Measurements from ENCODE around the gene CGNL1. TPM values are rescaled to one million over a fixed set of nuclear protein-coding genes. Genes with fewer than 3 reads are reported as not detected.

The CGNL1 gene
- total RNA-seq, 1 experiment from 2014 or later = 34.6 TPM

GRCh38 chr15:57424628-57425405, 48.5 kb downstream of the CGNL1 start:
- H4K5ac ChIP-seq (ENCODE audit: insufficient read length, low read depth, low read length) = no peak overlapping the region
- no peak overlapping the region for H3T11ph ChIP-seq (ENCODE audit: low read length)
- H3K79me2 ChIP-seq (ENCODE audit: insufficient read depth, low read length) = 0 out of 2 replicates have a peak, but pooled peaks cover 3% of the 10 kb centered on the region
- peak overlapping the region in 1 of 3 experiments; percentile 11; a peak in 1 of 7 replicates for H3K27ac Mint-ChIP-seq
- no peaks in the 10 kb centered on the region for H3K27me3 ChIP-seq (ENCODE audit: insufficient read depth, low read length)
- H3K4ac ChIP-seq (ENCODE audit: low read depth, low read length) = no peak overlapping the region
- no peak overlapping the region for H2BK5ac ChIP-seq (ENCODE audit: insufficient read length, low read length)
- no peak overlapping the region for H3K9ac ChIP-seq (ENCODE audit: extremely low read depth, insufficient read length, low read length)
- no CpG with 5 or more reads among the region's 6 CpGs for WGBS (ENCODE audit: extremely low coverage, insufficient read length, low lambda C conversion rate)
- H4K20me1 ChIP-seq (ENCODE audit: control insufficient read depth, insufficient read depth, insufficient read length) = no peaks in the 10 kb centered on the region
- no peaks in the 10 kb centered on the region for H3K23me2 ChIP-seq (ENCODE audit: insufficient read length, low read depth, low read length, poor library complexity, severe bottlenecking)
- no peak overlapping the region for H3K18ac ChIP-seq (ENCODE audit: insufficient read length, low read depth, low read length)
- no peak overlapping the region for H3K14ac ChIP-seq (ENCODE audit: insufficient read depth, low read length)
- H2AFZ ChIP-seq (ENCODE audit: low read length) = no peak overlapping the region
- no peak overlapping the region for H3K4me2 ChIP-seq (ENCODE audit: insufficient read depth, insufficient read length, low read length)
- H2AK5ac ChIP-seq (ENCODE audit: insufficient read length, low read length) = no peak overlapping the region
- no peaks in the 10 kb centered on the region for H3K9me3 ChIP-seq (ENCODE audit: control insufficient read depth, low read depth, low read length)
- no peak overlapping the region for H4K8ac ChIP-seq (replicated peaks; ENCODE audit: insufficient read length, low read depth, low read length)
- no peak overlapping the region for H2BK15ac ChIP-seq (ENCODE audit: low read depth, low read length)
- H2BK120ac ChIP-seq (ENCODE audit: low read depth, low read length, poor library complexity, severe bottlenecking) = no peak overlapping the region
- H3K36me3 Mint-ChIP-seq (ENCODE audit: insufficient read depth in 1 of 3, low read depth in 3 of 3) = peaks cover 0 to 15% (median 0%) of the 10 kb centered on the region in 3 experiments; a peak in 4 of 7 replicates
- no peaks in the 10 kb centered on the region for H3K27me3 Mint-ChIP-seq (ENCODE audit: low read depth)
- H3K4me1 ChIP-seq (ENCODE audit: insufficient read depth, low read length) = peaks cover 6% of the 10 kb centered on the region; the same call in 1 of the 2 replicates
- H3K56ac ChIP-seq (ENCODE audit: insufficient read length, low read depth, low read length) = no peak overlapping the region
- H4K91ac ChIP-seq (ENCODE audit: insufficient read length, low read depth, low read length) = no peak overlapping the region
- H3K27ac ChIP-seq (ENCODE audit: insufficient read length, low read depth, low read length) = no peak overlapping the region
- H3K9me3 Mint-ChIP-seq = no peaks in the 10 kb centered on the region
- no peak for DNase-seq
- no peak overlapping the region for H3K23ac ChIP-seq (ENCODE audit: insufficient read length, low read depth, low read length)
- no peak overlapping the region for H3K4me3 Mint-ChIP-seq
- peaks cover 37 to 41% of the 10 kb centered on the region in 2 experiments for H3K4me1 Mint-ChIP-seq
- no peak overlapping the region for H2BK12ac ChIP-seq (ENCODE audit: insufficient read length, low read depth, low read length)
- TF ChIP-seq CTCF (conservative IDR thresholded peaks at IDR 0.05) = no peak
- H2BK20ac ChIP-seq (ENCODE audit: low read depth, low read length, poor library complexity, severe bottlenecking) = no peak overlapping the region
- no peaks in the 10 kb centered on the region for H3K79me1 ChIP-seq (ENCODE audit: insufficient read depth, low read depth, low read length, poor library complexity, severe bottlenecking)
